Measurements from ENCODE around the gene BEND6. TPM values are rescaled to one million over a fixed set of nuclear protein-coding genes. Genes with fewer than 3 reads are reported as not detected.

BEND6 gene
- total and polyA plus RNA-seq, 4 donors: under 0.01 to 0.14 (median 0.03) TPM; not detected in 1

DNA sequence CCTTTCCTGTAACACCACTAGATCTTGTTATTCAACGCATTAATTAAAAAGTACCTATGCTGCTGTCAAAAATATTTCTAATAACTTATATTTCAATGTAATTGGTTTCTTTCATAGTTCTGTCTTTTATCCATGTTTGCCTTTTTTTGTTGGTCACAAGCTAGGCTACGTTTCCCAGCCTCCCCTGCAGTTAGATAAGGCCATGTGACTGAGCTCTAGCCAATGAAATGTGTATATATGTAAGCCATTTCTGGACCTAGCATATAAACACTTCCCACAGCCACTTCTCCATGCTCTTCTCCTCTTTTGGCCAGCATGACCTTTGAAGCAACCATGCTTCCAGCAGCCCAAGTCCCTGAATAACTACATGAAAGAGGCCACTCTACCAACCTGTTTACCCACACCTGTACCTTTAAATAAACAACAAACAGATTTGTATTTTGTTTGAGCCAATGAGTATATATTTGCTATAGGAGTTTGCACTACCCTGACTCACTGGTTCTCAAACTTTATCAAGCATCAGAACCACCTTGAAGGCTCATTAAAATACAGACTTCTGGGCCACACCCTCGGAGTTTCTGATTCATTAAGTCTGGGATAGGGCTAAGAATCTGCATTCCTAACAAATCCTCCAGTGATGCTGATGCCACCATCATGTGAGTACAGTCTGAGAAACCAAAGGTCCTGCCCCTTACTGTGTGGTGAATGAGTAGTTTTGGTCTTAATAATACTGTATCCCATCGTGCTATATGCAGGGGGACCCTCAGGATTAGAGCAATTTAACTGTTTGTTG lies 45.6 kb upstream of the BEND6 start:
- Histone ChIP-seq H3K4me3 (ENCODE audit: low read depth in 1 of 3, low read length in 3 of 3) (no peak overlapping the region), H3K4me1 (ENCODE audit: control insufficient read depth in 4 of 4, insufficient read depth in 4 of 4, low read length in 3 of 4) (no peaks in the 10 kb centered on the region), H3K36me3 (ENCODE audit: control insufficient read depth in 4 of 4, insufficient read depth in 3 of 4, low read depth in 1 of 4, low read length in 3 of 4) (no peaks in the 10 kb centered on the region), H3K27ac (ENCODE audit: low read depth in 1 of 2, low read length in 2 of 2) (no peak overlapping the region), H3K9ac (ENCODE audit: low read depth in 1 of 2, low read length in 2 of 2) (no peak overlapping the region), H3K27me3 (ENCODE audit: control insufficient read depth in 4 of 4, insufficient read depth in 4 of 4, low read length in 3 of 4) (no peaks in the 10 kb centered on the region), H3K9me3 (ENCODE audit: control insufficient read depth in 4 of 4, low read length in 3 of 4) (no peaks in the 10 kb centered on the region)
- WGBS: 58% methylated on average over 4 of the region's 4 CpGs
- TF ChIP-seq RXRA (IDR thresholded peaks at IDR 0.05): no peak
- no peak for TF ChIP-seq NR2F2 (IDR thresholded peaks at IDR 0.05)
- TF ChIP-seq, protein P1, sequence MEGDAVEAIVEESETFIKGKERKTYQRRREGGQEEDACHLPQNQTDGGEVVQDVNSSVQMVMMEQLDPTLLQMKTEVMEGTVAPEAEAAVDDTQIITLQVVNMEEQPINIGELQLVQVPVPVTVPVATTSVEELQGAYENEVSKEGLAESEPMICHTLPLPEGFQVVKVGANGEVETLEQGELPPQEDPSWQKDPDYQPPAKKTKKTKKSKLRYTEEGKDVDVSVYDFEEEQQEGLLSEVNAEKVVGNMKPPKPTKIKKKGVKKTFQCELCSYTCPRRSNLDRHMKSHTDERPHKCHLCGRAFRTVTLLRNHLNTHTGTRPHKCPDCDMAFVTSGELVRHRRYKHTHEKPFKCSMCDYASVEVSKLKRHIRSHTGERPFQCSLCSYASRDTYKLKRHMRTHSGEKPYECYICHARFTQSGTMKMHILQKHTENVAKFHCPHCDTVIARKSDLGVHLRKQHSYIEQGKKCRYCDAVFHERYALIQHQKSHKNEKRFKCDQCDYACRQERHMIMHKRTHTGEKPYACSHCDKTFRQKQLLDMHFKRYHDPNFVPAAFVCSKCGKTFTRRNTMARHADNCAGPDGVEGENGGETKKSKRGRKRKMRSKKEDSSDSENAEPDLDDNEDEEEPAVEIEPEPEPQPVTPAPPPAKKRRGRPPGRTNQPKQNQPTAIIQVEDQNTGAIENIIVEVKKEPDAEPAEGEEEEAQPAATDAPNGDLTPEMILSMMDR (IDR thresholded peaks at IDR 0.05; ENCODE audit: low read depth, low read length, missing input control): no peak
- no peak for TF ChIP-seq FOXA1 (IDR thresholded peaks at IDR 0.05)
- TF ChIP-seq, protein P2, sequence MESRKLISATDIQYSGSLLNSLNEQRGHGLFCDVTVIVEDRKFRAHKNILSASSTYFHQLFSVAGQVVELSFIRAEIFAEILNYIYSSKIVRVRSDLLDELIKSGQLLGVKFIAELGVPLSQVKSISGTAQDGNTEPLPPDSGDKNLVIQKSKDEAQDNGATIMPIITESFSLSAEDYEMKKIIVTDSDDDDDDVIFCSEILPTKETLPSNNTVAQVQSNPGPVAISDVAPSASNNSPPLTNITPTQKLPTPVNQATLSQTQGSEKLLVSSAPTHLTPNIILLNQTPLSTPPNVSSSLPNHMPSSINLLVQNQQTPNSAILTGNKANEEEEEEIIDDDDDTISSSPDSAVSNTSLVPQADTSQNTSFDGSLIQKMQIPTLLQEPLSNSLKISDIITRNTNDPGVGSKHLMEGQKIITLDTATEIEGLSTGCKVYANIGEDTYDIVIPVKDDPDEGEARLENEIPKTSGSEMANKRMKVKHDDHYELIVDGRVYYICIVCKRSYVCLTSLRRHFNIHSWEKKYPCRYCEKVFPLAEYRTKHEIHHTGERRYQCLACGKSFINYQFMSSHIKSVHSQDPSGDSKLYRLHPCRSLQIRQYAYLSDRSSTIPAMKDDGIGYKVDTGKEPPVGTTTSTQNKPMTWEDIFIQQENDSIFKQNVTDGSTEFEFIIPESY (IDR thresholded peaks at IDR 0.05): no peak
- TF ChIP-seq, protein P3, sequence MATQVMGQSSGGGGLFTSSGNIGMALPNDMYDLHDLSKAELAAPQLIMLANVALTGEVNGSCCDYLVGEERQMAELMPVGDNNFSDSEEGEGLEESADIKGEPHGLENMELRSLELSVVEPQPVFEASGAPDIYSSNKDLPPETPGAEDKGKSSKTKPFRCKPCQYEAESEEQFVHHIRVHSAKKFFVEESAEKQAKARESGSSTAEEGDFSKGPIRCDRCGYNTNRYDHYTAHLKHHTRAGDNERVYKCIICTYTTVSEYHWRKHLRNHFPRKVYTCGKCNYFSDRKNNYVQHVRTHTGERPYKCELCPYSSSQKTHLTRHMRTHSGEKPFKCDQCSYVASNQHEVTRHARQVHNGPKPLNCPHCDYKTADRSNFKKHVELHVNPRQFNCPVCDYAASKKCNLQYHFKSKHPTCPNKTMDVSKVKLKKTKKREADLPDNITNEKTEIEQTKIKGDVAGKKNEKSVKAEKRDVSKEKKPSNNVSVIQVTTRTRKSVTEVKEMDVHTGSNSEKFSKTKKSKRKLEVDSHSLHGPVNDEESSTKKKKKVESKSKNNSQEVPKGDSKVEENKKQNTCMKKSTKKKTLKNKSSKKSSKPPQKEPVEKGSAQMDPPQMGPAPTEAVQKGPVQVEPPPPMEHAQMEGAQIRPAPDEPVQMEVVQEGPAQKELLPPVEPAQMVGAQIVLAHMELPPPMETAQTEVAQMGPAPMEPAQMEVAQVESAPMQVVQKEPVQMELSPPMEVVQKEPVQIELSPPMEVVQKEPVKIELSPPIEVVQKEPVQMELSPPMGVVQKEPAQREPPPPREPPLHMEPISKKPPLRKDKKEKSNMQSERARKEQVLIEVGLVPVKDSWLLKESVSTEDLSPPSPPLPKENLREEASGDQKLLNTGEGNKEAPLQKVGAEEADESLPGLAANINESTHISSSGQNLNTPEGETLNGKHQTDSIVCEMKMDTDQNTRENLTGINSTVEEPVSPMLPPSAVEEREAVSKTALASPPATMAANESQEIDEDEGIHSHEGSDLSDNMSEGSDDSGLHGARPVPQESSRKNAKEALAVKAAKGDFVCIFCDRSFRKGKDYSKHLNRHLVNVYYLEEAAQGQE (IDR thresholded peaks at IDR 0.05): no peak
- DNase-seq (ENCODE audit: low spot score): no peak

DNA sequence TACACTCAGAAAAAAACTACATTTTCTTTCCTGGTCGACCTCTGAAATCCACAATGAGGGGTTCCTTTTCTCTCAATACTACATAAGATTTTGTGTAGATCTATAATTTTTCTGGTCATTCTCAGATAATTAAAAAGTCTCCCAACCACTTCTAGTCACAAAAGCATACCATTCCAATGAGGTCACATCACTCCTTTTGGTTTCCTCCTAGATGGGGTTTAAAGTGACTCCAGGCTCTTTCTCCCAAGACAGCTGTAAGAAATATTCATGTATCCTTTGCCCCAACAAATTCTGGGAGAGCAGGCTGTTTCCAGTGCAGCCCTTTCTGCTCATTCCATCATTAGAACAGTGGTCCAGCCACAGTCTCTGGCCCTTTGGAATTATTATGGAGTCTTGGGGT lies 43.1 kb upstream of the BEND6 start:
- Histone ChIP-seq H3K36me3 (ENCODE audit: control insufficient read depth in 4 of 4, insufficient read depth in 3 of 4, low read depth in 1 of 4, low read length in 3 of 4) (no peaks in the 10 kb centered on the region), H3K27ac (ENCODE audit: low read depth in 1 of 2, low read length in 2 of 2) (no peak overlapping the region), H3K4me3 (ENCODE audit: low read depth in 1 of 3, low read length in 3 of 3) (no peak overlapping the region), H3K9me3 (ENCODE audit: control insufficient read depth in 4 of 4, low read length in 3 of 4) (no peaks in the 10 kb centered on the region), H3K27me3 (ENCODE audit: control insufficient read depth in 4 of 4, insufficient read depth in 4 of 4, low read length in 3 of 4) (peaks cover 0 to 3% (median 0%) of the 10 kb centered on the region in 4 donors), H3K4me1 (ENCODE audit: control insufficient read depth in 4 of 4, insufficient read depth in 4 of 4, low read length in 3 of 4) (no peaks in the 10 kb centered on the region), H3K9ac (ENCODE audit: low read depth in 1 of 2, low read length in 2 of 2) (no peak overlapping the region)
- no peak for DNase-seq (ENCODE audit: low spot score)
- TF ChIP-seq EGR1 (IDR thresholded peaks at IDR 0.05; ENCODE audit: low read depth in 2 of 2): no peak
- TF ChIP-seq, protein P4, sequence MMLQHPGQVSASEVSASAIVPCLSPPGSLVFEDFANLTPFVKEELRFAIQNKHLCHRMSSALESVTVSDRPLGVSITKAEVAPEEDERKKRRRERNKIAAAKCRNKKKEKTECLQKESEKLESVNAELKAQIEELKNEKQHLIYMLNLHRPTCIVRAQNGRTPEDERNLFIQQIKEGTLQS (IDR thresholded peaks at IDR 0.05): no peak
- TF ChIP-seq RXRA (IDR thresholded peaks at IDR 0.05): no peak
- TF ChIP-seq, protein P5, sequence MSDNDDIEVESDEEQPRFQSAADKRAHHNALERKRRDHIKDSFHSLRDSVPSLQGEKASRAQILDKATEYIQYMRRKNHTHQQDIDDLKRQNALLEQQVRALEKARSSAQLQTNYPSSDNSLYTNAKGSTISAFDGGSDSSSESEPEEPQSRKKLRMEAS (IDR thresholded peaks at IDR 0.05): no peak
- TF ChIP-seq YY1 (IDR thresholded peaks at IDR 0.05): no peak
- TF ChIP-seq, protein P1 (IDR thresholded peaks at IDR 0.05; ENCODE audit: low read depth, low read length, missing input control): no peak
- TF ChIP-seq NR2F2 (IDR thresholded peaks at IDR 0.05): no peak
- TF ChIP-seq FOXA1 (IDR thresholded peaks at IDR 0.05): no peak
- TF ChIP-seq RAD21 (IDR thresholded peaks at IDR 0.05): no peak
- no peak for TF ChIP-seq JUND (IDR thresholded peaks at IDR 0.05)
- TF ChIP-seq HNF4G (IDR thresholded peaks at IDR 0.05): no peak
- WGBS: 66% methylated on average over 1 of the region's 1 CpG

Measured in liver (tissue), 9 donors.